22Rv1 (cell line): ENCODE data around the gene RELL1.

Experiments
- CTCF ChIP-seq: fragments of 450-650 bp; IDR thresholded peaks from 2 replicates; pipeline ENCODE4 v1.5.1; 2017; ENCODE audit warnings: mild to moderate bottlenecking
- ZFX ChIP-seq: fragments of 450-650 bp; IDR thresholded peaks from 2 replicates; pipeline ENCODE4 v1.6.1; 2017; ENCODE audit warnings: antibody characterized with exemption, borderline replicate concordance

GRCh38 chr4:37662251-37662650 is 23.9 kb downstream of the RELL1 start:
- no peak for TF ChIP-seq CTCF
- no peak for TF ChIP-seq ZFX
